HL-60 (cell line): ENCODE results near the gene TADA2A.

Experiments used
- DNase-seq, 2 experiments: peaks; one replicate each; pipeline ENCODE4 v3.0.0-alpha.2; 2010 to 2020; ENCODE audit warnings: low read depth in 1 of 2, low spot score in 1 of 2
- H3K27ac ChIP-seq: fragments of 250-450 bp; sonication (Bioruptor Pico); replicated peaks from 2 replicates; pipeline ENCODE4 v1.5.1; 2020; ENCODE audit warnings: mild to moderate bottlenecking, moderate library complexity
- H3K27me3 ChIP-seq: fragments of 250-450 bp; sonication (Bioruptor Pico); 2 replicates; pipeline ENCODE4 v1.5.1; 2021; ENCODE audit warnings: mild to moderate bottlenecking, moderate library complexity; ENCODE audit not compliant: insufficient read depth, poor library complexity, severe bottlenecking
- H3K4me3 ChIP-seq: replicated peaks from 2 replicates; pipeline ENCODE4 v1.5.1; 2011; ENCODE audit warnings: mild to moderate bottlenecking, control low read depth, low read length; ENCODE audit not compliant: insufficient read depth
- GABPA ChIP-seq: IDR thresholded peaks from 2 replicates; pipeline ENCODE4 v1.6.1; 2012; ENCODE audit warnings: low read depth
- POLR2AphosphoS5 ChIP-seq: IDR thresholded peaks from 2 replicates; pipeline ENCODE4 v1.6.1; 2012; ENCODE audit warnings: low read depth
- SPI1 ChIP-seq: IDR thresholded peaks from 2 replicates; pipeline ENCODE4 v1.6.1; 2012; ENCODE audit warnings: low read depth, mild to moderate bottlenecking, borderline replicate concordance
- TF ChIP-seq, protein P1 (sequence below): IDR thresholded peaks from 2 replicates; pipeline ENCODE4 v1.6.1; 2012; ENCODE audit warnings: low read depth; ENCODE audit not compliant: insufficient replicate concordance
- TF ChIP-seq, protein P2 (sequence below): IDR thresholded peaks from one replicate; pipeline ENCODE4 v1.5.1; 2011; ENCODE audit warnings: low read length, control low read depth, inconsistent platforms; ENCODE audit not compliant: insufficient read depth

The TADA2A gene

DNA sequence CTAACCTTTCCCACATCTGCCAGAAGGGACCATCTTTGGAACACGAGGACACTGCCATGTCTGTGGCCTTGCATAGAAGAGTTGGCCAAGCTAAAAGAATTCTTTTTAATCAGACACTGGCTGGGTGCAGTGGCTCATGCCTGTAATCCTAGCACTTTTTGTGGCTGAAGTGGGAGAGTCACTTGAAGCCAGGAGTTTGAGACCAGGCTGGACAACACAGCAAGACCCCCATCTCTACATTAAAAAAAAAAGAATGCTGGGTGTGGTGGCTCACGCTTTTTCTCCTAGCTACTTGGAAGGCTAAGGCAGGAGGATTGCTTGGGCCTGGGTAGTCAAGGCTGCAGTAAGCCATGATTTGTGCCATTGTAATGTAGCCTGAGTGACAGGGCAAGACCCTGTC is 73.7 kb downstream of the TADA2A start:
- H3K4me3 ChIP-seq = no peak overlapping the region
- no peaks in the 10 kb centered on the region for H3K27me3 ChIP-seq
- H3K27ac ChIP-seq = no peak overlapping the region
- TF ChIP-seq POLR2AphosphoS5 (no peak), GABPA (no peak), SPI1 (no peak)
- TF ChIP-seq, protein P1, sequence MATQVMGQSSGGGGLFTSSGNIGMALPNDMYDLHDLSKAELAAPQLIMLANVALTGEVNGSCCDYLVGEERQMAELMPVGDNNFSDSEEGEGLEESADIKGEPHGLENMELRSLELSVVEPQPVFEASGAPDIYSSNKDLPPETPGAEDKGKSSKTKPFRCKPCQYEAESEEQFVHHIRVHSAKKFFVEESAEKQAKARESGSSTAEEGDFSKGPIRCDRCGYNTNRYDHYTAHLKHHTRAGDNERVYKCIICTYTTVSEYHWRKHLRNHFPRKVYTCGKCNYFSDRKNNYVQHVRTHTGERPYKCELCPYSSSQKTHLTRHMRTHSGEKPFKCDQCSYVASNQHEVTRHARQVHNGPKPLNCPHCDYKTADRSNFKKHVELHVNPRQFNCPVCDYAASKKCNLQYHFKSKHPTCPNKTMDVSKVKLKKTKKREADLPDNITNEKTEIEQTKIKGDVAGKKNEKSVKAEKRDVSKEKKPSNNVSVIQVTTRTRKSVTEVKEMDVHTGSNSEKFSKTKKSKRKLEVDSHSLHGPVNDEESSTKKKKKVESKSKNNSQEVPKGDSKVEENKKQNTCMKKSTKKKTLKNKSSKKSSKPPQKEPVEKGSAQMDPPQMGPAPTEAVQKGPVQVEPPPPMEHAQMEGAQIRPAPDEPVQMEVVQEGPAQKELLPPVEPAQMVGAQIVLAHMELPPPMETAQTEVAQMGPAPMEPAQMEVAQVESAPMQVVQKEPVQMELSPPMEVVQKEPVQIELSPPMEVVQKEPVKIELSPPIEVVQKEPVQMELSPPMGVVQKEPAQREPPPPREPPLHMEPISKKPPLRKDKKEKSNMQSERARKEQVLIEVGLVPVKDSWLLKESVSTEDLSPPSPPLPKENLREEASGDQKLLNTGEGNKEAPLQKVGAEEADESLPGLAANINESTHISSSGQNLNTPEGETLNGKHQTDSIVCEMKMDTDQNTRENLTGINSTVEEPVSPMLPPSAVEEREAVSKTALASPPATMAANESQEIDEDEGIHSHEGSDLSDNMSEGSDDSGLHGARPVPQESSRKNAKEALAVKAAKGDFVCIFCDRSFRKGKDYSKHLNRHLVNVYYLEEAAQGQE = no peak
- TF ChIP-seq, protein P2, sequence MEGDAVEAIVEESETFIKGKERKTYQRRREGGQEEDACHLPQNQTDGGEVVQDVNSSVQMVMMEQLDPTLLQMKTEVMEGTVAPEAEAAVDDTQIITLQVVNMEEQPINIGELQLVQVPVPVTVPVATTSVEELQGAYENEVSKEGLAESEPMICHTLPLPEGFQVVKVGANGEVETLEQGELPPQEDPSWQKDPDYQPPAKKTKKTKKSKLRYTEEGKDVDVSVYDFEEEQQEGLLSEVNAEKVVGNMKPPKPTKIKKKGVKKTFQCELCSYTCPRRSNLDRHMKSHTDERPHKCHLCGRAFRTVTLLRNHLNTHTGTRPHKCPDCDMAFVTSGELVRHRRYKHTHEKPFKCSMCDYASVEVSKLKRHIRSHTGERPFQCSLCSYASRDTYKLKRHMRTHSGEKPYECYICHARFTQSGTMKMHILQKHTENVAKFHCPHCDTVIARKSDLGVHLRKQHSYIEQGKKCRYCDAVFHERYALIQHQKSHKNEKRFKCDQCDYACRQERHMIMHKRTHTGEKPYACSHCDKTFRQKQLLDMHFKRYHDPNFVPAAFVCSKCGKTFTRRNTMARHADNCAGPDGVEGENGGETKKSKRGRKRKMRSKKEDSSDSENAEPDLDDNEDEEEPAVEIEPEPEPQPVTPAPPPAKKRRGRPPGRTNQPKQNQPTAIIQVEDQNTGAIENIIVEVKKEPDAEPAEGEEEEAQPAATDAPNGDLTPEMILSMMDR = no peak
- no peak for DNase-seq

DNA sequence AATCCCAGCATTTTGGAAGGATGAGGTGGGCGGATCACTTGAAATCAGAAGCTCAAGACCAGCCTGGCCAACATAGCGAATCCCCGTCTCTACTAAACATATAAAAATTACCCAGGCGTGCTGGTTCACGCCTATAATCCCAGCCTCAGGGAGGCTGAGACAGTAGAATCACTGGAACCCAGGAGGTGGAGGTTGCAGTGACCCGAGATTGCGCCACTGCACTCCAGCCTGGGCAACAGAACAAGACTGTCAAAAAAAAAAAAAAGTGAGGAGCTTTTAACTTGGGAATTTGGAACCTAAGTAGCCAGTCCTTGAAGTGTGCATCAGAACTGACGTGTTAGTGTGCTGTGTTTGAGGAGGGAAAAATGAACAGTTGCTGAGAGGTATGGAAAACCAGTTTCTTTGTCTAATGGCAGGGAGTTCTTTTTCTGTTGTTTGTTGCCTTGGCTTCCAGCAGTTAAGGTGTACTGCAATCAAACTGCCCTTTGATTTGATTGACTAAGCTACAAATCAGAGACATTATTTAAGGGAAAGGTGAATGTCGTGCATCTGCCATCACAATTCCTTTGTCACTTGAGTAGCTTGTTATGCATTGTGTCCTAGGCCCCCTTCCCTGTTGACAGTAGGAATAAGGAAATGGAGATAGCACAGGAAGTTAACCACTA is 74.4 kb downstream of the TADA2A start:
- no peak for DNase-seq
- no peak overlapping the region for H3K4me3 ChIP-seq
- H3K27me3 ChIP-seq = no peaks in the 10 kb centered on the region
- H3K27ac ChIP-seq = no peak overlapping the region
- TF ChIP-seq POLR2AphosphoS5 = no peak
- TF ChIP-seq, protein P2 = no peak
- TF ChIP-seq GABPA = no peak
- TF ChIP-seq, protein P1 = no peak
- TF ChIP-seq SPI1 = no peak

DNA sequence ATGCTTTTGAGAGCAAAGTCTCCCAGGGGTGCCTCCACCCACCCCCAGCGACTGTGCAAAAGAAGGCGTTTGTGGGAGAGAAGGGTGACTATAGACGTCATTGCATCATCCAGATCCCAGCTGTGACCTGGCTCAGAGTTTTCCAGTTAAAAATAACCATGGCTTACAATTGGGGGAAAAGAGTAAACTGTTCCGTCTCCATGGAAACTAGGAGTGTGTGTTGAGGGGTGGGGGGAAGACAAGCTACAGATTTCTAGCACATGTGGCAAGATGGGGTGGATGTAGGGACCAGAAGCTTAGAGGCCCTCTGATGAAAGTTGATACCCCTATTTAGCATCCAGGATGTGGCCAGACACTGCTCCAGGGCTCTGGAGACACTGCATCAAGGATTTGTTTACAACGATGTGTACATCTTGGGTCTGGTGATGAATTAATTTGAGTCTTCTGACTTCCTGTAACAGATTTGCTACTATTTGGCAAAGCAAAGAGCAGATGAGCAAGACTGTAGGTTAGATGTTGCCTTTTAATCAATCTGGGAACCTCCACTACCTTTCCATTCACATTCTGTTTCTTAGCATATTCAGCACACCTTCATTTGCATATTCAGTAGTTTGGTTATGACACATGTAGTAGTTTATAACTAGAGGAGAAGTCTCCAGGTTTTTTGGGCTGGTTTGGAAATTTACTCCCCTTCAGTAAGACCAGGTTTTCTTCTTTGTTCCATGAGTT is 76.8 kb downstream of the TADA2A start:
- Histone ChIP-seq H3K27ac (no peak overlapping the region), H3K4me3 (no peak overlapping the region), H3K27me3 (no peaks in the 10 kb centered on the region)
- no peak for DNase-seq
- TF ChIP-seq, protein P1 = no peak
- TF ChIP-seq GABPA = no peak
- TF ChIP-seq POLR2AphosphoS5 = no peak
- TF ChIP-seq SPI1 = no peak
